T-helper 1 cell treated with Interleukin-12 subunit alpha and Interleukin-12 subunit beta and Interleukin-4 antibody, amounts not matched to agents 30 μg/mL and 1 μg/mL, for 36 hours (primary cell): Measurements from ENCODE around the gene EXOSC2.

Experiments used
- H3K27ac Mint-ChIP-seq: one replicate; pipeline ENCODE4 v1.8.0; 2021; ENCODE audit warnings: mild to moderate bottlenecking, mixed read lengths
- H3K27me3 Mint-ChIP-seq: one replicate; pipeline ENCODE4 v1.8.0; 2021; ENCODE audit warnings: low read depth, mixed read lengths
- H3K36me3 Mint-ChIP-seq: one replicate; pipeline ENCODE4 v1.8.0; 2021; ENCODE audit warnings: low read depth, mixed read lengths
- H3K4me1 Mint-ChIP-seq: one replicate; pipeline ENCODE4 v1.8.0; 2021; ENCODE audit warnings: low read depth, mixed read lengths
- H3K4me3 Mint-ChIP-seq: one replicate; pipeline ENCODE4 v1.8.0; 2021; ENCODE audit warnings: mild to moderate bottlenecking, moderate library complexity, mixed read lengths
- H3K9me3 Mint-ChIP-seq: one replicate; pipeline ENCODE4 v1.8.0; 2021; ENCODE audit warnings: mixed read lengths

The EXOSC2 gene, protein sequence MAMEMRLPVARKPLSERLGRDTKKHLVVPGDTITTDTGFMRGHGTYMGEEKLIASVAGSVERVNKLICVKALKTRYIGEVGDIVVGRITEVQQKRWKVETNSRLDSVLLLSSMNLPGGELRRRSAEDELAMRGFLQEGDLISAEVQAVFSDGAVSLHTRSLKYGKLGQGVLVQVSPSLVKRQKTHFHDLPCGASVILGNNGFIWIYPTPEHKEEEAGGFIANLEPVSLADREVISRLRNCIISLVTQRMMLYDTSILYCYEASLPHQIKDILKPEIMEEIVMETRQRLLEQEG

GRCh38 chr9:130693426-130694191, at the start of gene EXOSC2:
EXOSC2 (plus strand) TSS chr9:130693780; CDS start chr9:130693792, 12 bp downstream.
- Mint-ChIP-seq H3K4me1 (peaks cover 45% of the 10 kb centered on the region), H3K27me3 (peaks cover 4% of the 10 kb centered on the region), H3K9me3 (peaks cover 6% of the 10 kb centered on the region)

GRCh38 chr9:130651221-130651620, 42.4 kb upstream of the EXOSC2 start:
- Mint-ChIP-seq H3K4me1 (no peaks in the 10 kb centered on the region), H3K27me3 (peaks cover 13% of the 10 kb centered on the region), H3K36me3 (no peaks in the 10 kb centered on the region), H3K27ac (no peak overlapping the region), H3K9me3 (no peaks in the 10 kb centered on the region), H3K4me3 (no peak overlapping the region)

More at GRCh38 chr9:130693426-130694191, at the start of gene EXOSC2:
- Mint-ChIP-seq H3K27ac (peak within 1 kb of the TSS; percentile 91), H3K36me3 (peaks cover 26% of the 10 kb centered on the region), H3K4me3 (peak within 1 kb of the TSS; percentile 97)

- Mint-ChIP-seq H3K27me3 (peaks cover 18% of the 10 kb centered on the region), H3K4me3 (no peak overlapping the region), H3K9me3 (no peaks in the 10 kb centered on the region), H3K36me3 (no peaks in the 10 kb centered on the region), H3K27ac (no peak overlapping the region), H3K4me1 (no peaks in the 10 kb centered on the region)
Observed at GRCh38 chr9:130651752-130652151, 41.8 kb upstream of the EXOSC2 start.

DNA sequence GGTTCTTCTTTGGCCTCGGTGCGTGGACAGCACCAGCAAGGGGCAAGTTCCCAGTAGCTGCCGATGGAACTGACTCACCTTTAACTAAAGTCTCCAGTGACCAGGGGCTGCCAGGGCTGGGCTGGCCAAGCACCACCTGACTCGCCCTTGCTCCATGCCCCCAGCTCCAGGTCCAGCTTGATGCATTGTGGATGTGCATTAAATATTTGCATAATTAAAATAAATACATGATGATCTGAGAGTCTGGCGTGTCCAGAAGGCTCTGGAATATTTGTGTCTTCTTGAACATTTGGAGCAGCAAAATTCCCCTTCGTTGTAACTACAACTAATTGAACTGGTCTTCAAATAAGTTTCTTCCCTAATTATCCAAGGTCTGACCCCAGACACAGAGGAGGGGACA, 38.7 kb upstream of the EXOSC2 start:
- no peak overlapping the region for H3K4me3 Mint-ChIP-seq
- H3K27me3 Mint-ChIP-seq, result peaks cover 45% of the 10 kb centered on the region
- H3K27ac Mint-ChIP-seq, result no peak overlapping the region
- H3K36me3 Mint-ChIP-seq, result no peaks in the 10 kb centered on the region
- no peaks in the 10 kb centered on the region for H3K4me1 Mint-ChIP-seq
- H3K9me3 Mint-ChIP-seq, result no peaks in the 10 kb centered on the region

GRCh38 chr9:130658893-130659698, 34.5 kb upstream of the EXOSC2 start:
- Mint-ChIP-seq H3K27me3 (peaks cover 74% of the 10 kb centered on the region), H3K27ac (no peak overlapping the region), H3K4me3 (no peak overlapping the region), H3K9me3 (no peaks in the 10 kb centered on the region), H3K36me3 (no peaks in the 10 kb centered on the region), H3K4me1 (no peaks in the 10 kb centered on the region)

GRCh38 chr9:130659699-130660248, 33.8 kb upstream of the EXOSC2 start:
- Mint-ChIP-seq H3K27me3 (peaks cover 78% of the 10 kb centered on the region), H3K4me1 (no peaks in the 10 kb centered on the region), H3K9me3 (no peaks in the 10 kb centered on the region), H3K36me3 (no peaks in the 10 kb centered on the region), H3K4me3 (no peak overlapping the region), H3K27ac (peak overlapping the region; percentile 79)

DNA sequence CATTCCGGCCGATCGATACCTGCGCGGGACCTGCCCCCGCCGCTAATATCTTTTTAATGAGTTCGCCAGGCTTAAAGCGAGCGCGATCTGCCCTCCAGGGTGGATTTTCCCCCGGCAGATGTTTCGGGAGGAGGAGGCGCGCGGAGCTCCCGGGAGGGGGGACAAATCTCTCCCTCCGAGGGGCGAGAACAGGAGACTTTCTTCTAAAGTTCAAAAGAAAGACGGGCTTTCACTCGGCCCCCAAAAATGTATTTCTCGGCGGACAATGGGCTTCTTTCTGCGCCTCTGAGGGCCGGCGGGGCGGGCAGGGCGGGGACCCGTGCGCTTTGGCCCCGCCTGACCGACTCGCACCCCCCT, 33.3 kb upstream of the EXOSC2 start:
- no peak overlapping the region for H3K4me3 Mint-ChIP-seq
- H3K36me3 Mint-ChIP-seq, result no peaks in the 10 kb centered on the region

GRCh38 chr9:130660683-130661450, 32.7 kb upstream of the EXOSC2 start:
- Mint-ChIP-seq H3K36me3 (peaks cover 1% of the 10 kb centered on the region), H3K27ac (no peak overlapping the region), H3K9me3 (no peaks in the 10 kb centered on the region), H3K27me3 (peaks cover 78% of the 10 kb centered on the region), H3K4me1 (peaks cover 2% of the 10 kb centered on the region), H3K4me3 (no peak overlapping the region)

More for the DNA sequence above, 33.3 kb upstream of the EXOSC2 start:
- Mint-ChIP-seq H3K9me3 (no peaks in the 10 kb centered on the region), H3K27me3 (peaks cover 80% of the 10 kb centered on the region), H3K27ac (no peak overlapping the region), H3K4me1 (peaks cover under 1% of the 10 kb centered on the region)

- peaks cover 78% of the 10 kb centered on the region for H3K27me3 Mint-ChIP-seq
Observed at GRCh38 chr9:130661451-130662098, 32.0 kb upstream of the EXOSC2 start.

DNA sequence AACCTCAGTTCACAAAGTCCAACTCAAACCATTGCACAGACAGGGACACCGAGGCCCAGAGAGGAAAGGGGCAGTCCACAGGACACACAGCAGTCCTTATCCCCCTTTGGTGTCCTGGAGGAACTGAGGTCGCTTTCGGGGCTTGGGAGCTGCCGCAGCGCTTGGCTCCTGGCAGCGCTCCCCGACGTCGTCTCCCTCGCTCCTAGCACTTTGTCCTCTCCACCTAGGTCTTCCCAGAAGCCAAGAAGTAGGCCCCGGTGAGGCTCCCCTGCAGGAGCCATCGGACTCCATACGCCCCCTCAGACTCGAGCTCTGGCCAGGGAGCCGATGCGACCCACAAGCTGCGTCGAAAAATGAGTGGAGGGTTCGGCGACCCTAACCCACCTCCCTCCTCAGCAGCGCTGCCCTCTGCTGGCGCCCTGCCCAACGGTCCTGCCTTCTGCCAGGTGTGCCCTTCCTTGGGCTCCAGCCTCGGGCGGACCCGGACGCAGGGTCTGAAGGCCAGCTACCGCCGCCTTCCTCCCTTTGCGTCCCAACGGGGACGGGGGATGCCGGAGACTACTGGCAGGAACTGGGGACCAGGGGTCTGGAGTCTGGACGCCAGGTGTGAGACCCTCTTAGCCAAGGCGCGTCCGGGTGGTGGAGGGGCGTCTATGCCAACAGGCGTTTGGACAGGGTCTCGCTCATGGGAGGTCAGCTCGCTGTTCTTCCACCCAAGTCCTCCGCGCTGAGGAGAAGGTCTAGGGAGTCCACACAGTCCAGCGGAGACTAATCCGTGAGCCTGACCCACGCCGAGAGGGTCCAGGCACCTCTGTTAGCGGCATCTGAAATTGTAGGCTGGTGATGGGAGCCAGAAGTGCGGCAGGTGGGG, 31.2 kb upstream of the EXOSC2 start:
- Mint-ChIP-seq H3K4me1 (peaks cover 2% of the 10 kb centered on the region), H3K9me3 (no peaks in the 10 kb centered on the region), H3K4me3 (no peak overlapping the region), H3K27ac (peak overlapping the region; percentile 62), H3K27me3 (peaks cover 77% of the 10 kb centered on the region), H3K36me3 (peaks cover 1% of the 10 kb centered on the region)

More at GRCh38 chr9:130661451-130662098, 32.0 kb upstream of the EXOSC2 start:
- H3K36me3 Mint-ChIP-seq, result peaks cover 1% of the 10 kb centered on the region
- no peak overlapping the region for H3K4me3 Mint-ChIP-seq
- peaks cover 2% of the 10 kb centered on the region for H3K4me1 Mint-ChIP-seq
- H3K9me3 Mint-ChIP-seq, result no peaks in the 10 kb centered on the region
- H3K27ac Mint-ChIP-seq, result no peak overlapping the region

DNA sequence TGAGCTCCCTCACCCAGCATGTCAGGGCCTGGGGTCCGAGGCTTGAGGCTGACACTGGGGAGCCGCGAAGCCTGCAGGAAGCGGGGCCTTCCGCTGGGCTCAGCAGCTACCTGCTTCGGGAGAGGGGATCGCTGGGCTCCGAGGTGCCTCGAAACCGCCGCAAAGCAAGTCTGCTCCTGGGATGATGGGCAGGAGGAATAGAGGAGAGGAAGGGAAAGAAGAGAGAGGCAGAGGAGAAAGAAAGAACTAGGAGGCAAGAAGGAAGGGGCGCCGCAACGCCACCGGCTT, 30.7 kb upstream of the EXOSC2 start:
- peaks cover 2% of the 10 kb centered on the region for H3K4me1 Mint-ChIP-seq
- peaks cover 1% of the 10 kb centered on the region for H3K36me3 Mint-ChIP-seq
- H3K9me3 Mint-ChIP-seq, result no peaks in the 10 kb centered on the region
- H3K27ac Mint-ChIP-seq, result peak overlapping the region; percentile 62
- peaks cover 75% of the 10 kb centered on the region for H3K27me3 Mint-ChIP-seq
- no peak overlapping the region for H3K4me3 Mint-ChIP-seq

- no peaks in the 10 kb centered on the region for H3K9me3 Mint-ChIP-seq
- H3K36me3 Mint-ChIP-seq, result peaks cover 1% of the 10 kb centered on the region
- H3K4me1 Mint-ChIP-seq, result peaks cover 2% of the 10 kb centered on the region
- no peak overlapping the region for H3K4me3 Mint-ChIP-seq
- peaks cover 75% of the 10 kb centered on the region for H3K27me3 Mint-ChIP-seq
- no peak overlapping the region for H3K27ac Mint-ChIP-seq
Observed at GRCh38 chr9:130663258-130663976, 30.2 kb upstream of the EXOSC2 start.
